Fibroblast of mammary gland (primary cell): Measurements from ENCODE around the gene REC114.

Experiments
- DNase-seq: peaks from one replicate; pipeline ENCODE4 v3.0.0-alpha.2; 2010; ENCODE audit warnings: low read depth
- H3K4me3 ChIP-seq: 2 replicates; pipeline ENCODE4 v1.5.1; 2011; ENCODE audit warnings: low read depth, mild to moderate bottlenecking, low read length, moderate library complexity; ENCODE audit not compliant: control insufficient read depth
- TF ChIP-seq, protein P1 (sequence below): conservative IDR thresholded peaks from 2 replicates; pipeline ENCODE4 v1.5.1; 2011; ENCODE audit warnings: low read depth, low read length, inconsistent platforms; ENCODE audit not compliant: control insufficient read depth, insufficient read depth

The REC114 gene

DNA sequence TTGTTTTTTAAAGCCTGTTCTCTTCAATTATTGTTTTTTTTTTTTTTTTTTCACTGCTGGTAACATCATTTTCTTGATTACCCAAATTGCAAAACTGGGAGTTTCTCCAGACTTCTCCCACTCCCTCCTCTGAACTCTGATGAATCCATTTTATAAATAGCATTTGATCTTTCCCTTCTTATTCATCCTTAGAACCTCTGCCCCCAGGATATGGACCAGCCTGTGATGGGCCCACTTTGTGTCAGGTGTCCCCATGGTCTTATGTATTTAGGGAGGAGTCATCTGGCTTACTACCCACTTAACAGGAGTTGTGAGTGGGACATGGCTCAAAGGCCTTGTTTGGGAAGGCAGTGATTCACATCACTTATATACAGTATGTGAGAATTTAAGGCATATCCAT lies 57.7 kb downstream of the REC114 start:
- no peak overlapping the region for H3K4me3 ChIP-seq
- TF ChIP-seq, protein P1, sequence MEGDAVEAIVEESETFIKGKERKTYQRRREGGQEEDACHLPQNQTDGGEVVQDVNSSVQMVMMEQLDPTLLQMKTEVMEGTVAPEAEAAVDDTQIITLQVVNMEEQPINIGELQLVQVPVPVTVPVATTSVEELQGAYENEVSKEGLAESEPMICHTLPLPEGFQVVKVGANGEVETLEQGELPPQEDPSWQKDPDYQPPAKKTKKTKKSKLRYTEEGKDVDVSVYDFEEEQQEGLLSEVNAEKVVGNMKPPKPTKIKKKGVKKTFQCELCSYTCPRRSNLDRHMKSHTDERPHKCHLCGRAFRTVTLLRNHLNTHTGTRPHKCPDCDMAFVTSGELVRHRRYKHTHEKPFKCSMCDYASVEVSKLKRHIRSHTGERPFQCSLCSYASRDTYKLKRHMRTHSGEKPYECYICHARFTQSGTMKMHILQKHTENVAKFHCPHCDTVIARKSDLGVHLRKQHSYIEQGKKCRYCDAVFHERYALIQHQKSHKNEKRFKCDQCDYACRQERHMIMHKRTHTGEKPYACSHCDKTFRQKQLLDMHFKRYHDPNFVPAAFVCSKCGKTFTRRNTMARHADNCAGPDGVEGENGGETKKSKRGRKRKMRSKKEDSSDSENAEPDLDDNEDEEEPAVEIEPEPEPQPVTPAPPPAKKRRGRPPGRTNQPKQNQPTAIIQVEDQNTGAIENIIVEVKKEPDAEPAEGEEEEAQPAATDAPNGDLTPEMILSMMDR, result no peak
- no peak for DNase-seq

DNA sequence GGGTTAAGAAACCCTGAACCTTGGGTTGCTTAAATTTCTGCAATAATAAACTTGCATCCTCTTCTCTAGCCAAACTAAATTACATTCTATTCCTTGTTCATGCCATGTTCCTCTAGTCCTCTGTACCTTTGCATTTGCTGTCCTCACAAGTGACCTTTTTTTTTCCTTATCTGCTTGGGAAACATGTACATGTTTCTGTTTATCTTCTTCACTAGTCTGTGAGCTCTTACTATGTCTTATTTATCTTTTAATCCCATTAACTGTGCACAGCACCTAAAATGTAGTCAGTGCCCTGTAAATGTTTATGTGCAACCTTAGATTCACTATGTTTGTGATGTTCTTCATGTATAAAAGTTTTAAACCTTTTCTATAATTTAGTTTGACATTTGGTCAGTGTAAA lies 61.9 kb downstream of the REC114 start:
- TF ChIP-seq, protein P1, result no peak
- no peak overlapping the region for H3K4me3 ChIP-seq
- no peak for DNase-seq

DNA sequence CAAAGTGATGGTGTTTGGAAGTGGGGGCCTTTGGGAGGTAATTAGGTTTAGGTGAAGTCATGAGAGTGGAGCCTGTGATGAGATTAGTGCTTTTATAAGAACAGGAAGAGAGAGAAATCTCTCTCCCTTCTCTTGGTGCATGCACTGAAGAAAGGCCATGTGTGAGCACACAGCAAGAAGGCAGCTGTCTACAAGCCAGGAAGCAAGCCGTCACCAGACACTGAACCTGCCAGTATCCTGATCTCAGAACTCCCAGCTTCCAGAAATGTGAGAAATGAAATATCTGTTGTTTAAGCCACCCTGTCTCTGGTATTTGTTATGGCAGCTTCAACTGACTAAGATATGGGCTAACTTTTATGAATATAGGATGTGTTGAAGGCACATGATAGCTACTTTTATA lies 72.6 kb downstream of the REC114 start:
- DNase-seq, result no peak
- H3K4me3 ChIP-seq, result no peak overlapping the region
- TF ChIP-seq, protein P1, result no peak

DNA sequence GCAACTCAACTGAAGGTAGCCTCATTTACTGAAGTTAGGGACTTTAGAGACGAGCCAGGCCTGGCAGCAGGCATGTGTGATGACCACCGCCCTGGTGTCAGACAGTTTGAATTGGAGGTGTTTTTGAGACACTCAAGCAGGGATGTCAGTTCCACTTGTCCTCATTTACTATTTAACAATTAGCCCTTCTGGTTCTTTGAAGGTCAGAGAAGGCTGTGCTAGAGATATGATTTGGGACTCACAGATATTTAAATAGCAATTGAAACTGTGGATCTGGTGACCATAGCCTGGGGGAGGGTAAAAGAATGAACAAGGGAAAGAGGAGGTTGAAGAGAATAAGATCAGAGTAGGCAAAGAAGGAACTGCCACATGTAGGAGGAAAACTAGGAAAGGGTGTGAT lies 74.6 kb downstream of the REC114 start:
- no peak overlapping the region for H3K4me3 ChIP-seq
- TF ChIP-seq, protein P1, result no peak
- no peak for DNase-seq

DNA sequence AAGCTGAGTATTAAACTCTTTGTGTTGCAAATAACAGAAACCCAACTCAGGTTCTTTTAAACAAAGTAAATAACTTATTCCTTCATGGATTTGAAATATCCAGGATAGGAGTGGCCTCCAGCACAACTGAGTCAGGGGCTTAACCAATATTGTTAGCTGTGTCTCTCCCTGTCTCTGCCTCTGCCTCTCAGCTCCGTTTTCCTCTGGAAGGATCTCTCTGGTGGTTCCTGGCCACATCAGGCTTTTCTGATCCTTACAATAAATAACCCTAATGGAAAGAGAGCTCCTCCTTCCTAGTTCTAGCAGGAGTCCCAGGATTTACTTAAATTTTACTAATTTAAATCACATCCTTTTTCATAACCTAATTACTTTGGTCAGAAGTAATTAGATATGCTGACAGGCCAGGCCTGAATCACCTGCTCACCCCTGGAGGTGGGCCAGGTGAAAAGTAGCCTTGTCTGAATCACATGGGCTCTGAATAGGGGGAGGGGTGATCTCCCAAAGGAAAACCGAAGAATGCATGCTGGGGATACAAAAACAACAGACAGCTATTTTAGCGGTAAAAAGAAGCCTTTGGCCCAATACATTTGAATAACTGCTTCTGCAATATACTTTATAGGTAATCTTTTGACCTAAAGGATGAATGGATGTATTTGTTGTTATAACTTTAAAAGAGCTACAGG lies 75.4 kb downstream of the REC114 start:
- TF ChIP-seq, protein P1, result no peak
- H3K4me3 ChIP-seq, result no peak overlapping the region
- no peak for DNase-seq

DNA sequence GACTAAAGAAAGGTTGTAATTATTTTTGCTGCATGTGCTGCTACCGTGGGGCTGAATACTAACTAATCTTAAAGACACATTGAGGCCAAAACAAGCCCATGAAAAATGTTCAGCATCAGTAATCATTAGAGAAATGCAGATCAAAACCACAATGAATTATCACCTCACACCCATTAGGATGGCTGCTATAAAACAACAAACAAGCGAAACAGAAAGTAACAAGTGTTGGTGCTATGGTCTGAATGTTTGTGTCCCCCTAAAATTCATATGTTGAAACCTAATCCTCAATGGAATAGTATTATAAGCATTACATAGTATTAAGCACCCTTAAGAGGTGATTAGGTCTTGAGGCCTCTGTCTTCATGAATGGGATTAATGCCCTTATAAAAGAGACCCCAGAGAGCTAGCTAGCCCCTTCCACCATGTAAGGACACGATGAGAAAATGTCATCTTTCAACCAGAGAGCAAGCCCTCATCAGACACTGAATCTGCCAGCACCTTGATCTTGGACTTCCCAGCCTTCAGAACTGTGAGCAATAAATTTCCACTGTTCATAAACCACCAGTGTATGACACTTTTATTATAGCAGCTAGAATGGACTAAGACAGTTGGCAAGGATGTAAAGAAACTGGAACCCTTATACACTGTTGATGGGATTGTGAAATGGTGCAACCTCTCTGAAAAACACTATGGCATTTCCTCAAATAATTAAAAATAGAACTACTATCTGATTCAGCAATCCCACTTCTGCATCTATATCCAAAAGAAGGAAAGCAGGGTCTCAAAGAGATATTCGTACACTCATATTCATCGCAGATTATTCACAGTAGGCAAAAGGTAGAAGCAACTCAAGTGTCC lies 76.1 kb downstream of the REC114 start:
- no peak for DNase-seq
- TF ChIP-seq, protein P1, result no peak
- no peak overlapping the region for H3K4me3 ChIP-seq
